ENCODE measurements around the gene CRTC3.

CRTC3 gene

DNA sequence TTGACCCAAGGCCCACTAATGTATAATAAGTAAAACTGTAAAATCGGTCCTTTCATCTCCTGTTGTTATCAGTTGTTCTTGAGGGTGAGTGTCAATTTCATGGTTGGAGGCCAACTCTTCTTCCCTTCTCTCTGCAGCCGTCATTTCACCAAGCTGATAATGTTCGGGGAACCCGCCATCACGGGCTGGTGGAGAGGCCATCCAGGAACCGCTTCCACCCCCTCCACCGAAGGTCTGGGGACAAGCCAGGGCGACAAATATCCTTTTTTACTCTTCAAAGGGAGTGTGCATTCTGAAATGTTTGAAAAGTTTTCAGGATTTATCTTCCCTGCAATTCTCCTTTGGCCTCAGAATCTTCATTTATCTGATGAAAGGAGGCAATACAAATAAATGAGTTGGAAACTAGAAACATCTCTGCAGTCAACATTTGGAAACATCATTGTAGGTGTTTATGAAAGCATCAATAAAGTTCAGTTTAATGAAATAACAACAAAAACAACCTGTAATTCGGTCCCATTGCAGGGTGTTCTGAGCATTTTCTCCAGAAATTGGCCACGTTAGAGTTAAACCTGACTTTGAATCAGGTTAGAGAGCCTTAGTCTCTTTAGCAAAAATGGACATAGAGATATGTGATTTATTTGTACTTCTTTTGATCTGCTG is 63.9 kb downstream of the CRTC3 start:
- no peak for DNase-seq (ENCODE audit: low read depth in 2 of 2, low spot score in 1 of 2)

DNA sequence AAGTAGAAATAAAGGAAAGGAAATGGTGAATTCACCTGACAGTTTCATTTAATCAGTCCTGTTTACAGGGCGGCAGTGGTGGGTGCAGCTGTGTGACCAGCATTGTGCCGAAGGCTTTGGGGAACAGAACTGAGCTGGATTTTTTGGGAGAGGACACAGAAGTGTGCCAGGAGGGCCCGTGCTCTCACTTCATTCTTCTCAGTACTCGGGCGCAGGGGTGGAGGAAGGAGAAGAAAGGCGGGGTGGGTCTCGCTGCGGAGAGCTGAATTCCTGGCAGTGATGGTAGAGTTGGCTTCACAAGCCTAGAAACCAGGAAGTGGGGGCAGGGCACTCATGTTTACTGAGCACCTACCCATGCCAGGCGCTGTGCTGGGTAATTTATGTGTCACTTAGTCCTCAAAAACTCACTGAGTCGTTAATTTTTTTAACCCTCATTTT is 64.6 kb downstream of the CRTC3 start:
- peak; percentile 41 to 70 for DNase-seq (ENCODE audit: low read depth in 2 of 2, low spot score in 1 of 2)

DNA sequence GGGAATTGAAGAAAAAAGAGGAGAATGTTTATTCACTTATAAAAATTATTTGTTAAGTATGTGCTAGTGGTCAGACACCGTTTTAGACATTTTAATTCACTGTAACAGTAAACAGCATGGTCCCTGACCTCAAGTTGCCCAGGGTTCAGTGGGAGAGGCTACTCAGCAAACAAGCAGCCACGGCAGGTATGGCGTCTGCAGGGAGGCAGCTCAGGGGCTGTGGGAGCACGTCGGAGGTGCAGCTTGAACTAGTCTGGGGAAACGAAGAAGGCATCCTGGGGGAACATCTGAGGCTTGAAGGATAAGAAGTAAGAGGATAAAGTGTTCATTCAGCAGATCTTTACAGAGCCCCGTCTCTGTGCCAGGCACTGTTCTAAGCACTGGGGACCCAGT is 66.0 kb downstream of the CRTC3 start:
- no peak for DNase-seq (ENCODE audit: low read depth in 2 of 2, low spot score in 1 of 2)

DNA sequence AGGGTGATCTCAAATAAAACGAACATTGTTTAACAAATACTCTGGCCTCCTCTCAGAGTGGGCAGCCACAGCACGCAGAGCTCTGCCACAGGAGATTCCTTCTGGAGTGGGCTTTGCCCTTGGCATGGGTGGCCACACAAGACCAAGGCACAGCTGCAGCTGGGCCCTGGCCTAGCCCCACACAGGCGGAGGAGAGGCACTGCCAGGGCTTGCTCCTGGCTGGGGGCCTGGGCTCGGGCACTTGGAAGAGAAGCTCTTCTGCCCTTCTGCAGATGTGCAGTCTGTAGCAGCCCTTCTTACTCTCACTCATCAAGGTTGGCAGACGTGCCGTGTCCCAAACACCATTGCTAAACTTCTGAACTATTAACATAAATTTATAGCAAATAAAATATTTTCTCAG is 67.2 kb downstream of the CRTC3 start:
- DNase-seq (ENCODE audit: low read depth in 2 of 2, low spot score in 1 of 2), result no peak

GRCh38 chr15:90597577-90597976 is 67.9 kb downstream of the CRTC3 start:
- DNase-seq (ENCODE audit: low read depth in 2 of 2, low spot score in 1 of 2), result no peak

DNA sequence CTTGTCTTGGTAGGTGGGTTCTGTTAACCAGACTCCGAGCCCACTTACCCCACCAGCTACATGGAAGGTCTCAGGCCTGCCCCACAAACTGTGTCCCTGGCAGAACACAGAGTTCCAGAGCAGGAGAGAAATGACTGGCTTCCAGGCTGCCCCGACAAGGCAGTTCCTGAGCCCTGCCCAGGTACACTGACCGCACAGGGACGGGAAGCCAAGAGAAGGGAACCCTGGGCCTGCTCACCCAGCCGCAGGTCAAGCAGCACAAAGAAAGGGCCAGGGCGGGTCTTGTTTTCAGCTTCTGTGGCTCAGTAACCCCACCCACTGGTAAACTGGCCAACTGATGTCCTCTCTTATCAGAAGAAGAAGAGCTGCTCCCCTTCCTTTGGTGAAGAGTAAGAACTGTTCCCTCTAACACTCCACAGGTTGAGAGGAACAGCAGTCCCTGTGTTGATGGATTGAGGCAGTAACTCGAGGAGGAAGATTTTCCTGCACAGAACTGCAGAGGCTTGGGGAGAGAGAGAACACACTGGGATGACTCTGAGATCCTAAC is 68.4 kb downstream of the CRTC3 start:
- DNase-seq (ENCODE audit: low read depth in 2 of 2, low spot score in 1 of 2), result no peak

DNA sequence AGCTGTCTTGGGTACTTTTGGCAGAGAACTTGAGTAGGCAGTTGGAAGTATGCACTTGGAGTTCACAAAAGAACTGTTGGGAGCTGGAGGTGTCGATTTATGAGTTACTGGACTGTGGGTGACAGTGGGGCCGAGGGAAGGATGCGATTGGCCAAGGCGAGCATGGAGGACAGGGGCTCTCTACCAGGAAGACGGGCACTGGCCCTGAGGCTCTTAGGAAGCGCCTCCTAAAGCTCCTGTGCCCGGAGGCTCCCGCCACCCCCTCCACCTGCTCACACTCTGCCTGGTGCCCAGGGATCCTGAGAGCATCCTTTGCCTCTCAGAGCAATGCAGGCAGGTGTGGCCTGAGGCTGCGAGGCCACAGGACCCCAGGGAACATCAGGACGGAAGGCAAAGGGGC is 69.0 kb downstream of the CRTC3 start:
- no peak for DNase-seq (ENCODE audit: low read depth in 2 of 2, low spot score in 1 of 2)

GRCh38 chr15:90599116-90599515 is 69.4 kb downstream of the CRTC3 start:
- DNase-seq (ENCODE audit: low read depth in 2 of 2, low spot score in 1 of 2), result no peak

GRCh38 chr15:90599644-90600043 is 69.9 kb downstream of the CRTC3 start:
- no peak for DNase-seq (ENCODE audit: low read depth in 2 of 2, low spot score in 1 of 2)

GRCh38 chr15:90600954-90601353 is 71.2 kb downstream of the CRTC3 start:
- DNase-seq (ENCODE audit: low read depth in 2 of 2, low spot score in 1 of 2), result no peak

DNA sequence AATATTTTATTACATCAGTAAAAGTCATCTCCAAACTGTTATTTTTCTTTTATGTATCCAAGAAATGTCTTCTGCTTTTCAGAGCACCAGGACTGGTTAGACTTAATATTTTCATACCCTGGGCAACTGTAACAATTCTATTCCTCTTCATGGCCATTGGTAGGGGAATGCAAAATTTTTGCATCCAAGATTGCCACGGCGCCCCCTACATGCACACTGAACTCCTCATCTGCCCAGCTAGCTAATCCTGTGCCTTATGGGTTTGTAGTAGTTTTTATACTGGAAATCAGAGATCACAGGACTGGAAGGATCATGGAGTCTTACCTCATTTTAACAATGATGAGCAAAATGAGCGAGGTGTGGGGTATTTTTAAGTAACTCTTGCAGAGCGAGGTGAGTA is 74.2 kb downstream of the CRTC3 start:
- DNase-seq (ENCODE audit: low read depth in 2 of 2, low spot score in 1 of 2), result peak in 1 of 2 donors; percentile 27

DNA sequence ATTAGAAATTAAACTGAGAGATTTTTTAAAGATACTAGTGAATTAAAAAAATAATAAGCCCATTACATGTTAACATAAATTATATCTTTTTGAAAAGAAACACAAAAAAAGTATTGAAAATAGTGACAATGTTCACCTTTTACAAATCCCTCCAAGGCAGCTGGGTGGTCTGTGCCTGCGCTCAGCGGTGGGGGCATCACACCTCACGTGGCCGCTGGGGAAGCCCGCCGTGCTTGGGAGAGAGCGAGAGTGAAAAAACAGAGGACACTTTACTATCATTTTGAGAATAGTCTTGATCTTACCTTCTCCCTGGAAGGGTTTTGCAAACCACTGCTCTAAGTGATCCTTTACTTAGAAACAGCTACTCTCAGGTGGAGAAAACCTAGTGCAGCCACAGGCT is 76.9 kb downstream of the CRTC3 start:
- no peak for DNase-seq (ENCODE audit: low read depth in 2 of 2, low spot score in 1 of 2)

GRCh38 chr15:90607361-90607760 is 77.6 kb downstream of the CRTC3 start:
- no peak for DNase-seq (ENCODE audit: low read depth in 2 of 2, low spot score in 1 of 2)

DNA sequence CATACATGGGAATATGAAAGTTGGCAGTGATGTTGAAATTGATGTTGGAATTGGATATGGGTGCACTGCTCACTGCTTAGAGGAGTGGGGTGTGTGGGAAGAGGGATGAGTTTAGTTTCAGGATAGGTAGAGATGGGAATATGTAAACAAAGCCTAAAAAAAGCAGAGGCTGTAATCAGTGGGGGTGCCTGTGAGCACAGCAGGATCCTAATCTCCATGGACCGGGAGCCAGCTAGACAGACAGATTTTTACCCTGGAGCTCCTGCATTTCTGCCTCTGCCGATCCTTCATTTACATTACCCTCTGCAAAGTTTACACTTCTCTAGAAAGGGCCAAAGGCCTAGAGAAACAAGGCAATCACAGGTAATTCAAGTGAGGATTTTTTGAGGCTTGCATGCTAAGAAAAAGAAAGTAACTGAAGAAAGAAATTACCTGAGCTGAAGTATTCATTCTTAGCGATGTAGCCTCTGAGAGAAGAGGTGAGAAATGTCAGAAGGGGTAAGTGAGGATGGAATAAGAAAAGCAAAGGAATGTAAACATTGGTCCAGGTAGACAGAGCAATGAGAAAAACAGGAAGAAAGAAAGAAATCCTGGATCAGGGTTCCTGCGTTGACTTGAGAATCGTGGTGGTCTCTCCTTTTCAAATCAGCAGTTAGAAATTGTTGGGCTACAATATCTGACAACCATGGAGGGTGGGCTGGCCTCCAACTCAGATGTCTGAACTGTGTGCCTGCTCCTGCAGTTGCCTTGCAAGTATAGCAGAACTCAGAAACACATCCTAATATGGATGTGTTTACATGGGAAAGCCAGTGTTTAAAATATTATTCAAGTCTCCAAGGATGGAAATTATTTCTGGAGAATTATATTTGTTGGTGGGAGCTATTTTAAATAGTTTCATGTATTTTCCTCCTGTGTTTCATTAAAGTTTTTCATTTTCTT is 79.8 kb downstream of the CRTC3 start:
- no peak for DNase-seq (ENCODE audit: low read depth in 2 of 2, low spot score in 1 of 2)

DNA sequence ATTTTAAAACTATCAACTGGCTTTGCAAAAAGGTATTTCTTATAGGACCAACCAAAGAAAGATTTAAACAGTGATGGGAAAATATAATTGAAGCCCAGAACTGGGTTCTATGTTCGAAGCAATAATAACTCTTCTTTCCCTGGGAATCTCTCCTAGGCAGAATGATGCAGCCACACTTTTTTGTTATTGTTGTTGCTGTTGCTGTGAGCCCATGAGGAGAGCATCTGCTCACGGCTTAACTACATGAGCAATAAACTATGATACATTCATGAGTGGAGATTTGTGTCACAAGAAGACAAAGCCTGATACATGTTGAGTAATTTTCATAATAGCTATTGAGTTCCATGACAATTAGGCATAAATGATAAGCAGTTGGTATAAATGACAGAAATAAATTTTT is 80.5 kb downstream of the CRTC3 start:
- no peak for DNase-seq (ENCODE audit: low read depth in 2 of 2, low spot score in 1 of 2)

DNA sequence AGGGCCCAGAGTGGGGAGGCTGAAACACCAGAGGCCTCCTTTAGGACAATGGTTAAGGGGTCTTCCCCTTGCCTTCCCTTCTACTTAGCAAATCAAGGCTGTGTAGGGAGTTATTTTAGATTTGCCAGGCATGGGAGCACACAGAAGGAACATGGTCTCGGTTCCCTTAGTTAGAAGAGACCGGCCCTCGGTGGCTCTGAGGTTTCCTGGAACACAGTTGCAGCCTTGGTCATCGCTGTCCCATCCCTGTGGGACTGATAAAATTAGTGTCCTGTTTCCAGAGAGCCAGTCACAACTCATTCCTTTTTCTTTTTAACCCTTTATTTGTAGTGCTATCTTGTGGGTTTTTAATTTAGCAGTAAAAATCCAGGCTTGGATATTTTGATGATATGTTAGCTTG is 81.4 kb downstream of the CRTC3 start:
- no peak for DNase-seq (ENCODE audit: low read depth in 2 of 2, low spot score in 1 of 2)

- no peak for DNase-seq (ENCODE audit: low read depth in 2 of 2, low spot score in 1 of 2)
Measured at GRCh38 chr15:90617171-90617570, 87.4 kb downstream of the CRTC3 start.

- DNase-seq (ENCODE audit: low read depth in 2 of 2, low spot score in 1 of 2), result no peak
Measured at GRCh38 chr15:90617668-90618097, 88.0 kb downstream of the CRTC3 start.

- DNase-seq (ENCODE audit: low read depth in 2 of 2, low spot score in 1 of 2), result no peak
Measured at GRCh38 chr15:90618330-90619125, 88.8 kb downstream of the CRTC3 start.

- no peak for DNase-seq (ENCODE audit: low read depth in 2 of 2, low spot score in 1 of 2)
Measured at GRCh38 chr15:90619468-90619867, 89.7 kb downstream of the CRTC3 start.

- DNase-seq (ENCODE audit: low read depth in 2 of 2, low spot score in 1 of 2), result no peak
Measured at GRCh38 chr15:90619939-90620338, 90.2 kb downstream of the CRTC3 start.
